ENCODE measurements around the gene LMOD3.

LMOD3 gene

DNA sequence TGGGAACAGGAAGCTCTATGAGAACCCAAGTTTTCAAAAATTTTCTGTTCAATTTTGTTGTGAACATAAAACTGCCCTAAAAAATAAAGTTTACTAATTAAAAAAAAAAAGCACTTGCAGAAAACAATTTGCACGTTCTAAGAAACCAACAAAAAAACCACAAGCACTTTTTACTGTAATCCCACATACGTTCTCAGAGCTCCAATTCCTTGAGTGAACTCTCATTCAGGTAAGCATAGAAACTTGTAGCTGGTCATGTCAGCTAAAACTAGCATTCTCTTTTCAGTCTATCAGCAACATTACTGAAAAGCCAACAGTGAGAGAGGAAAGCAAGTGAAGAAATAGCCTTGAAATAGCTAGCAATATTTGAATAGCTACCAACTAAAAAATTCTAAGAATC, 58.8 kb downstream of the LMOD3 start:
- H3K4me3 ChIP-seq (ENCODE audit: low read length), result no peak overlapping the region
- TF ChIP-seq, protein P1, sequence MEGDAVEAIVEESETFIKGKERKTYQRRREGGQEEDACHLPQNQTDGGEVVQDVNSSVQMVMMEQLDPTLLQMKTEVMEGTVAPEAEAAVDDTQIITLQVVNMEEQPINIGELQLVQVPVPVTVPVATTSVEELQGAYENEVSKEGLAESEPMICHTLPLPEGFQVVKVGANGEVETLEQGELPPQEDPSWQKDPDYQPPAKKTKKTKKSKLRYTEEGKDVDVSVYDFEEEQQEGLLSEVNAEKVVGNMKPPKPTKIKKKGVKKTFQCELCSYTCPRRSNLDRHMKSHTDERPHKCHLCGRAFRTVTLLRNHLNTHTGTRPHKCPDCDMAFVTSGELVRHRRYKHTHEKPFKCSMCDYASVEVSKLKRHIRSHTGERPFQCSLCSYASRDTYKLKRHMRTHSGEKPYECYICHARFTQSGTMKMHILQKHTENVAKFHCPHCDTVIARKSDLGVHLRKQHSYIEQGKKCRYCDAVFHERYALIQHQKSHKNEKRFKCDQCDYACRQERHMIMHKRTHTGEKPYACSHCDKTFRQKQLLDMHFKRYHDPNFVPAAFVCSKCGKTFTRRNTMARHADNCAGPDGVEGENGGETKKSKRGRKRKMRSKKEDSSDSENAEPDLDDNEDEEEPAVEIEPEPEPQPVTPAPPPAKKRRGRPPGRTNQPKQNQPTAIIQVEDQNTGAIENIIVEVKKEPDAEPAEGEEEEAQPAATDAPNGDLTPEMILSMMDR (conservative IDR thresholded peaks at IDR 0.05; ENCODE audit: low read depth, low read length), result no peak
- DNase-seq (ENCODE audit: low read depth), result no peak

DNA sequence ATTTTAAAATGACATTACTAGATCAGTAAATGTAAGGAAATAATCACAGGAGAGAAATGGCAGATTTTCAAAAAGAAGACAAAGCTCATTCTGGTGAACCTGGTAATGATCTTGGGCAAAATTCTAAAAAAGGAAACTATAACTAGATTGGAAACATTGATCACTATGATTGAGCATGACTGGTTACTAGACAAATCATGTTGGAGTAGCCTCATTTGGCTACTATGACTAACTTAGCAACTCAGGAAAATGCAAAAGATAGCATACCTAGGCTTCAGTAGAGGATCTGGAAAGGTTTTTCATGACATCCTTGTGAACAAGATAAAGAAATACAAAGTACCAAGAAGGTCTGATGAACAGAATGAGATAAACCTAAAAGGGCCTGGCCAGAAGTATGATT, 62.7 kb downstream of the LMOD3 start:
- no peak overlapping the region for H3K4me3 ChIP-seq (ENCODE audit: low read length)
- DNase-seq (ENCODE audit: low read depth), result no peak
- TF ChIP-seq, protein P1 (conservative IDR thresholded peaks at IDR 0.05; ENCODE audit: low read depth, low read length), result no peak

DNA sequence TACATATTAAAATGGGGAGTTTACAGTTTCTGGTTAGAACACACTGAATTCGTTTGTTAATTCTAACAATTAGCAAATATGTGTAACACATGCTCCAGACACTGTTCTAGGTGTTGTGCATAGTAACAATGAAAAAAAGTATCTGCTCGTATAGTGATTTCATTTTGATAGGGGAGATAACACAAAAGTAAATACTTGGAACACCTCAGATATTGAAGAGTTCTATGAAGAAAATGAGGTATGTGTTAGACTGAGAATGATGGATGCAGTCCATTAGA, 63.5 kb downstream of the LMOD3 start:
- H3K4me3 ChIP-seq (ENCODE audit: low read length), result no peak overlapping the region
- DNase-seq (ENCODE audit: low read depth), result no peak
- TF ChIP-seq, protein P1 (conservative IDR thresholded peaks at IDR 0.05; ENCODE audit: low read depth, low read length), result no peak

DNA sequence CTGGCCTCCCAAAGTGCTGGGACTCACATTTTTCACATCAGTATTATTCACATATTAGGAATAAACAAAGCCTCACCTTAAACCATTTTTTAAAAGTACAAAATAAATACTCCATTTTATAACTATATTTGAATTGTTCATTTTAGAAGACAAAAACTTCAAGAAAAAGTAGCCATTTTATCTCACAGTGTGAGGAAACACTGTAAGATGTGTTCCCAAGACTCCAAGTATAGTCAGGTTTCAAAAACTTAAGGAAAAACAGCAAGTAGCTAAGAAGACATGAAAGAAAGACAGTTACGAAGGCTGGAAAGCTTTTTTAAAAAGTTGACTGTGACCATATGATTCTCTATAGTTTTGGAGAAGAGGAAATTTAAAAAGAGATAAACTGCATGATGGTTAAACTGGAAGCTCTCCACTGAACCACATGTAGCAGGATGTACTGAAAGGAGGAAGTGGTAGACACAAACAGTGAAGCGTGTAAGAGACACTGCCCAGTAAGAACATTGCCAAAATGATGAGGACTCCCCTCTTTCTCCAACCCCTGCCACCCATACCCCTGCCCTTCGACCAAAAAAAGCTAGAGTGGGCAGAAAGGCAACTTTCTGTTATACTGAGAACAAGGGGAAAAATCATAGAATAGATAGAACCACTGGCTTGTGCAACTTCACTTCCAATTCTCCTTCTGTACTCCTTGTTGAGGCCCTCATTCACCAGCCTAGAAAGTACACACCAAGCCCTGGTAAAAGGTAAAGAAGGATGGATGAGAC, 64.0 kb downstream of the LMOD3 start:
- TF ChIP-seq, protein P1 (conservative IDR thresholded peaks at IDR 0.05; ENCODE audit: low read depth, low read length), result no peak
- no peak overlapping the region for H3K4me3 ChIP-seq (ENCODE audit: low read length)
- DNase-seq (ENCODE audit: low read depth), result no peak

Data from retinal pigment epithelial cell (primary cell).